HTR-8/SVneo (cell line): ENCODE results near the gene ADAMTS2.

Experiments used
- DNase-seq: peaks from one replicate; pipeline ENCODE4 v3.0.0; 2011; ENCODE audit warnings: low spot score, mixed read lengths; ENCODE audit not compliant: insufficient read length
- FAIRE-seq: peaks from 2 replicates; lab custom pipeline; 2011; peaks lifted over from hg19 to GRCh38; lab: Jason Lieb, UNC

Gene ADAMTS2

GRCh38 chr5:179314606-179315355, 30.5 kb downstream of the ADAMTS2 start:
- no peak for FAIRE-seq
- no peak for DNase-seq

GRCh38 chr5:179313849-179314521, 31.3 kb downstream of the ADAMTS2 start:
- FAIRE-seq (peak; percentile 89), DNase-seq (no peak)

GRCh38 chr5:179312557-179313235, 32.6 kb downstream of the ADAMTS2 start:
- DNase-seq (no peak), FAIRE-seq (no peak)

- no peak for FAIRE-seq
- DNase-seq: no peak
Observed at GRCh38 chr5:179311581-179311980, 33.7 kb downstream of the ADAMTS2 start.

- no peak for FAIRE-seq
- DNase-seq: no peak
Observed at GRCh38 chr5:179311091-179311470, 34.2 kb downstream of the ADAMTS2 start.

- FAIRE-seq: no peak
- no peak for DNase-seq
Observed at GRCh38 chr5:179310439-179311090, 34.7 kb downstream of the ADAMTS2 start.

GRCh38 chr5:179309751-179310320, 35.4 kb downstream of the ADAMTS2 start:
- DNase-seq: no peak
- no peak for FAIRE-seq

GRCh38 chr5:179309383-179309670, 35.9 kb downstream of the ADAMTS2 start:
- FAIRE-seq: no peak

GRCh38 chr5:179308563-179309382, 36.5 kb downstream of the ADAMTS2 start:
- DNase-seq (no peak), FAIRE-seq (no peak)

More at GRCh38 chr5:179309383-179309670, 35.9 kb downstream of the ADAMTS2 start:
- DNase-seq: no peak

GRCh38 chr5:179307931-179308471, 37.3 kb downstream of the ADAMTS2 start:
- no peak for FAIRE-seq
- DNase-seq: no peak

GRCh38 chr5:179307013-179307800, 38.1 kb downstream of the ADAMTS2 start:
- DNase-seq: no peak
- no peak for FAIRE-seq

- FAIRE-seq (no peak), DNase-seq (no peak)
Observed at GRCh38 chr5:179306191-179307012, 38.9 kb downstream of the ADAMTS2 start.

- no peak for DNase-seq
- FAIRE-seq: no peak
Observed at GRCh38 chr5:179304871-179305270, 40.4 kb downstream of the ADAMTS2 start.

GRCh38 chr5:179304466-179304865, 40.8 kb downstream of the ADAMTS2 start:
- DNase-seq (no peak), FAIRE-seq (no peak)

GRCh38 chr5:179303451-179304200, 41.6 kb downstream of the ADAMTS2 start:
- DNase-seq (no peak), FAIRE-seq (no peak)

- DNase-seq (no peak), FAIRE-seq (no peak)
Observed at GRCh38 chr5:179302499-179303185, 42.6 kb downstream of the ADAMTS2 start.

GRCh38 chr5:179301796-179302195, 43.5 kb downstream of the ADAMTS2 start:
- DNase-seq: no peak
- no peak for FAIRE-seq
